MCF 10A (cell line): ENCODE results near the gene CLSTN2. TPM values are rescaled to one million over a fixed set of nuclear protein-coding genes. Genes with fewer than 3 reads are reported as not detected.

Experiments
- BruUV-seq: library from RNA; stranded (reverse); fragments of 400-500 nt; replicated peaks from 2 replicates; lab custom pipeline; 2021; lab: Mats Ljungman, UMichigan
- CTCF ChIA-PET: fragments of 300-600 bp; sonication (Branson Sonifier 250); formaldehyde crosslinking; extraction: SDS; loops from one replicate; lab custom pipeline; 2021; ENCODE audit warnings: antibody characterized with exemption, inconsistent platforms; lab: Yijun Ruan, JAX
- POLR2A ChIA-PET: fragments of 300-600, 350-650 bp; sonication (Branson Sonifier 250); formaldehyde crosslinking; extraction: SDS; loops from one replicate; lab custom pipeline; 2020; ENCODE audit warnings: antibody characterized with exemption, inconsistent platforms; lab: Yijun Ruan, JAX
- DNase-seq: peaks from one replicate; pipeline ENCODE4 v3.0.0-alpha.2; 2018; ENCODE audit not compliant: unreplicated experiment
- H3K27ac Mint-ChIP-seq: one replicate; pipeline ENCODE4 v1.8.0; 2022; ENCODE audit warnings: mild to moderate bottlenecking, low read depth, mixed read lengths; ENCODE audit not compliant: unreplicated experiment
- H3K27me3 Mint-ChIP-seq: one replicate; pipeline ENCODE4 v1.8.0; 2022; ENCODE audit warnings: mixed read lengths; ENCODE audit not compliant: insufficient read depth, unreplicated experiment
- H3K36me3 Mint-ChIP-seq: one replicate; pipeline ENCODE4 v1.8.0; 2022; ENCODE audit warnings: mild to moderate bottlenecking, moderate library complexity, mixed read lengths; ENCODE audit not compliant: insufficient read depth, unreplicated experiment
- H3K4me1 Mint-ChIP-seq: one replicate; pipeline ENCODE4 v1.8.0; 2022; ENCODE audit warnings: mixed read lengths; ENCODE audit not compliant: insufficient read depth, unreplicated experiment
- H3K4me3 Mint-ChIP-seq: one replicate; pipeline ENCODE4 v1.8.0; 2022; ENCODE audit warnings: mild to moderate bottlenecking, moderate library complexity, mixed read lengths; ENCODE audit not compliant: unreplicated experiment
- H3K9me3 Mint-ChIP-seq: one replicate; pipeline ENCODE4 v1.8.0; 2022; ENCODE audit warnings: mixed read lengths; ENCODE audit not compliant: unreplicated experiment
- intact Hi-C: fragments of 100-400 bp; cut with micrococcal nuclease; formaldehyde crosslinking; loops from 2 replicates; pipeline ENCODE4 v1.14.1; 2022
- total RNA-seq: library from RNA; stranded (reverse); gene quantifications from 2 replicates; pipeline ENCODE4 v1.2.3, GENCODE V29; 2022
- TF ChIP-seq, protein P1 (sequence below): fragments of 200-600 bp; IDR thresholded peaks from one replicate; pipeline ENCODE4 v1.8.0; 2022; ENCODE audit warnings: antibody characterized with exemption, mild to moderate bottlenecking; ENCODE audit not compliant: unreplicated experiment

CLSTN2 gene
- total RNA-seq, 1 experiment from 2014 or later = not detected

DNA sequence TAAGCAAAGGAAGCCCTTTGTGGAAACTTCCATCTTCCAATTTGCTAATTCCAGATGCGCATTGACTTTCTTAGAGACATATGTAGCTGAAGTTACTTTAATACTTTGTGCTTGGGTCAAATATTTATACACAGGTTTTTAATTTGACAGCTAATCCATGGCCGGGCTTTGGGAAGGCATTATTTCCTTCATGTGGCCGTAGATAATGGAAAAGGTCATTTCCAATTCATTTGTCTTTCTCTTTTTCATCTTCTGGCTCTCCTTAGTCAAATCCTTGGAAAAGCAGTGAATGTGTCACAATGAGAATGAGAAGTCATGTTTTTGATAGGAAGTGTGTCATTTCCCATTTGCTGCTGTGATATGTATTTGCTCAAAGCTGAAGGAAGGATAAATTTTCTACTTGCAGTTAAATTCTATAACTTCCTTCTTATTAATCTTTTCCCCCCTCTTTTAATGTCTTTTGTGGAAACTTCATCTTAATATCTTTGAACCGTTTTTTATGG lies 323.3 kb downstream of the CLSTN2 start:
- intact Hi-C loops = no loop called here

DNA sequence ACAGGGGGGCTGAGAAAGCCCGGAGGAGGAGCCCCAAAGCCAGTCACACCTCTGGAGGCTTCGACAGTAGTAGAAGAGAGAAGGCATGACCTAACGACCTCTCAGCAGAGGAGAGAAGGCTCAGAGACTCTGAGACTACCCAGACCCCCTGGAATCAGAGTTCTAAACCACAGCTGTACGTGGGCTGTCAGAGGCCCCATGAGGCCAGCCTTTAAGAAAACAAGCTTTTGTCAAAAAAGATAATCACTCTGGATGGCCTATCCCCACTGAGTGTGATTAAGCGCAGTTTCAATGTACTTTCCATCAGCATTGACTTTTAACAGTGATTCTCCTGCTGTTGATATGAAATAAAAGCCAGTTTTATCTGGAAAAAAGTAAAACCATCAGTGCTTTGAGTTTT lies 330.3 kb downstream of the CLSTN2 start:
- no peaks in the 10 kb centered on the region for H3K36me3 Mint-ChIP-seq
- TF ChIP-seq, protein P1, sequence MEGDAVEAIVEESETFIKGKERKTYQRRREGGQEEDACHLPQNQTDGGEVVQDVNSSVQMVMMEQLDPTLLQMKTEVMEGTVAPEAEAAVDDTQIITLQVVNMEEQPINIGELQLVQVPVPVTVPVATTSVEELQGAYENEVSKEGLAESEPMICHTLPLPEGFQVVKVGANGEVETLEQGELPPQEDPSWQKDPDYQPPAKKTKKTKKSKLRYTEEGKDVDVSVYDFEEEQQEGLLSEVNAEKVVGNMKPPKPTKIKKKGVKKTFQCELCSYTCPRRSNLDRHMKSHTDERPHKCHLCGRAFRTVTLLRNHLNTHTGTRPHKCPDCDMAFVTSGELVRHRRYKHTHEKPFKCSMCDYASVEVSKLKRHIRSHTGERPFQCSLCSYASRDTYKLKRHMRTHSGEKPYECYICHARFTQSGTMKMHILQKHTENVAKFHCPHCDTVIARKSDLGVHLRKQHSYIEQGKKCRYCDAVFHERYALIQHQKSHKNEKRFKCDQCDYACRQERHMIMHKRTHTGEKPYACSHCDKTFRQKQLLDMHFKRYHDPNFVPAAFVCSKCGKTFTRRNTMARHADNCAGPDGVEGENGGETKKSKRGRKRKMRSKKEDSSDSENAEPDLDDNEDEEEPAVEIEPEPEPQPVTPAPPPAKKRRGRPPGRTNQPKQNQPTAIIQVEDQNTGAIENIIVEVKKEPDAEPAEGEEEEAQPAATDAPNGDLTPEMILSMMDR = no peak
- no peak for DNase-seq
- BruUV-seq = no TSS peak
- ChIA-PET POLR2A (interaction anchor here (1.1 kb wide), 1 partner anchor 39 kb away, joined by 3 read pairs; no protein-coding TSS in a partner anchor), CTCF (no interaction called here)
- no peak overlapping the region for H3K4me3 Mint-ChIP-seq
- peaks cover 10% of the 10 kb centered on the region for H3K27me3 Mint-ChIP-seq
- no peaks in the 10 kb centered on the region for H3K9me3 Mint-ChIP-seq
- H3K27ac Mint-ChIP-seq = no peak overlapping the region
- intact Hi-C loops = no loop called here
- H3K4me1 Mint-ChIP-seq = no peaks in the 10 kb centered on the region

More for the DNA sequence above, 323.3 kb downstream of the CLSTN2 start:
- BruUV-seq = no TSS peak
- H3K27me3 Mint-ChIP-seq = peaks cover 17% of the 10 kb centered on the region
- CTCF ChIA-PET = no interaction called here
- POLR2A ChIA-PET = interaction anchor here (0.6 kb wide), 1 partner anchor 53 kb away, joined by 3 read pairs; no protein-coding TSS in a partner anchor
- no peaks in the 10 kb centered on the region for H3K4me1 Mint-ChIP-seq
- no peaks in the 10 kb centered on the region for H3K36me3 Mint-ChIP-seq
- no peaks in the 10 kb centered on the region for H3K9me3 Mint-ChIP-seq
- no peak for DNase-seq
- TF ChIP-seq, protein P1 = no peak
- no peak overlapping the region for H3K4me3 Mint-ChIP-seq
- H3K27ac Mint-ChIP-seq = no peak overlapping the region

DNA sequence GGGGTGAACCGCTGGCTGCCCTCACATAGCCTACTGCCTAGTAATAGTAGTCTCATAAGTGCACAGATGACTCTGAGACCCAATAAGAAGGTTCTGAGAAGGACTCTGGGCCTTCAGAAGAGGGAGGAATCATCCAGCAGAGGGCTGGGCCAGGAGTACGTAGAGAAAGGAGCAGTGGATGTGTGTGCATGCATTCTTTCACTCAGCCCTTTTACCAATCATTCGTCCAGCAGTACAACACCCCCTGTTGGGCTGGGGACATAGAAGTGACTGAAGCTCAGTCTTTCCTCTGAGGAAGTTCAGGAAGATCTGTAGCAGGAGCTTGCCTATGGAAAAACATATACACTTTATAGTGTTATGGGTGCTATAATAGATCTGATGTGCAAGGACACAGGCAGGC lies 333.1 kb downstream of the CLSTN2 start:
- CTCF ChIA-PET = interaction anchor here (0.7 to 0.9 kb wide), 2 partner anchors 9 to 140 kb away, joined by 3 read pairs; no protein-coding TSS in a partner anchor
- H3K9me3 Mint-ChIP-seq = no peaks in the 10 kb centered on the region

DNA sequence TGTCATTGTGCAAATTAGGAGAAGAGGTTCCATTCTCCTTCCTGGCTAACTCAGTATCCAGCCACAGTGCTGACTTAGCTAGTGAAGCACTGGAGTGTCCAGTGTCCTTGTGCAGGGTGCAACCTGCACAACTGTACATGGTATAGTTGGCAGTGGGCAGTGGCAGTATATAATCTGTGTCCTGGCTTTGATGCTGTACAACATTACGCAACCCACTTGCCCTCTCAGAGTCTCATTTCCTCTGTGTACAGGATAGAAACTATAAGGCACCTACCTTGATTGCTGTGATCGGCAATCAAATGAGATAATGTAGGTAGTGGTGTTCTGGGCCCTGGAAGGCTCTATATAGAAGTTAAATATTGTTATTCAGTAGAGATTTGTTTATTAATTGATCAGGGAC lies 333.6 kb downstream of the CLSTN2 start:
- no peak for DNase-seq
- Mint-ChIP-seq H3K9me3 (no peaks in the 10 kb centered on the region), H3K27ac (no peak overlapping the region), H3K4me1 (no peaks in the 10 kb centered on the region), H3K36me3 (no peaks in the 10 kb centered on the region), H3K27me3 (no peaks in the 10 kb centered on the region), H3K4me3 (no peak overlapping the region)
- ChIA-PET POLR2A (no interaction called here), CTCF (no interaction called here)
- BruUV-seq = no TSS peak
- intact Hi-C loops = no loop called here
- TF ChIP-seq, protein P1 = no peak

More for the DNA sequence above, 333.1 kb downstream of the CLSTN2 start:
- Mint-ChIP-seq H3K27me3 (peaks cover 4% of the 10 kb centered on the region), H3K4me3 (no peak overlapping the region), H3K4me1 (no peaks in the 10 kb centered on the region), H3K36me3 (no peaks in the 10 kb centered on the region), H3K27ac (no peak overlapping the region)
- intact Hi-C loops = no loop called here
- TF ChIP-seq, protein P1 = no peak
- no peak for DNase-seq
- BruUV-seq = no TSS peak
- POLR2A ChIA-PET = interaction anchor here (0.6 kb wide), 1 partner anchor 556 kb away, joined by 3 read pairs; no protein-coding TSS in a partner anchor
